ENCODE results near the gene DDT.

- TF ChIP-seq GATA1 (IDR thresholded peaks at IDR 0.05; ENCODE audit: low read depth, low read length) (no peak), POLR2A (IDR thresholded peaks at IDR 0.05; ENCODE audit: low read length) (no peak)
These were observed 4.0 kb downstream of the DDT start for GRCh38 chr22:23970201-23970641.
